ENCODE measurements around the gene FOXP4. TPM values are rescaled to one million over a fixed set of nuclear protein-coding genes. Genes with fewer than 3 reads are reported as not detected.

Gene FOXP4
- total and polyA plus RNA-seq, 2 of the 13 experiments (the other 11 are each of a cell fraction or from before 2014, with no cell fraction given): 11.0 to 12.4 TPM

GRCh38 chr6:41524634-41525011, 21.6 kb upstream of the FOXP4 start (continued):
- TF ChIP-seq ZNF407 (CRISPR knock-in tag; IDR thresholded peaks at IDR 0.05; ENCODE audit: not compliant biosample characterization) (peak; percentile 35), MYC (CRISPR knock-in tag; IDR thresholded peaks at IDR 0.05; ENCODE audit: borderline replicate concordance) (peak; percentile 84), ZNF446 (CRISPR knock-in tag; IDR thresholded peaks at IDR 0.05) (no peak), SMAD1 (CRISPR knock-in tag; IDR thresholded peaks at IDR 0.05; ENCODE audit: borderline replicate concordance, low read depth) (peak; percentile 75; the same call in 1 of the 2 replicates), CEBPG (CRISPR knock-in tag; IDR thresholded peaks at IDR 0.05) (peak; percentile 25; the same call in 1 of the 2 replicates), ETV5 (CRISPR knock-in tag; IDR thresholded peaks at IDR 0.05; ENCODE audit: borderline replicate concordance) (no peak), POGZ (CRISPR knock-in tag; IDR thresholded peaks at IDR 0.05) (no peak), NRL (CRISPR knock-in tag; IDR thresholded peaks at IDR 0.05; ENCODE audit: borderline replicate concordance) (peak; percentile 78; the same call in 1 of the 2 replicates), JDP2 (CRISPR knock-in tag; IDR thresholded peaks at IDR 0.05; ENCODE audit: borderline replicate concordance) (no peak), ZFP1 (CRISPR knock-in tag; IDR thresholded peaks at IDR 0.05) (no peak), THAP7 (CRISPR knock-in tag; IDR thresholded peaks at IDR 0.05) (no peak), ZNF564 (CRISPR knock-in tag; IDR thresholded peaks at IDR 0.05) (no peak), ZBTB7B (CRISPR knock-in tag; IDR thresholded peaks at IDR 0.05) (no peak), ZNF512 (CRISPR knock-in tag; IDR thresholded peaks at IDR 0.05) (peak; percentile 87; the same call in 1 of the 2 replicates), ZNF275 (CRISPR knock-in tag; IDR thresholded peaks at IDR 0.05; ENCODE audit: borderline replicate concordance) (no peak), HNF4A (CRISPR knock-in tag; IDR thresholded peaks at IDR 0.05) (peak; percentile 51), ISL2 (CRISPR knock-in tag; IDR thresholded peaks at IDR 0.05) (no peak), GABPB1 (CRISPR knock-in tag; IDR thresholded peaks at IDR 0.05) (0 out of 2 replicates have a peak, but pooled peaks have one; percentile 31), KMT2A (CRISPR knock-in tag; IDR thresholded peaks at IDR 0.05) (no peak)

Data from HepG2 (cell line).